ENCODE results near the gene BCAP31.

DNA sequence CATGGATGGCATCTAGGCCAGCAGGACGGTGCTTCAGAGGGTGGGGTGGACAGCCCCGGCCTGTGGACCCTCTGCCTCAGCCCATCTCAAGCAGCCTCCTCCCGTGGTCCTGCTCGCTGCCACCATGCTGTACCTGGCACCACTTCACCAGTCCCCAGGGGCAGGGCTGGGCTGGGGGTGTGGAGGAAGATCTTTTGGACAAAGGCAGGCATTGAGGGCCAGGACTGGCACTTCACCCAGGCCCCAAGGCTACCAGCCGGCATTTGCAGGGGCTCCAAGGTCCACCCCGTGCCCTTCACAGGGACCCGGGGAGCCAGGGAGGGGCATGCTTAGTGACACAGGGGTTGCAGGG is 40.6 kb upstream of the BCAP31 start:
- TF ChIP-seq, protein P1, sequence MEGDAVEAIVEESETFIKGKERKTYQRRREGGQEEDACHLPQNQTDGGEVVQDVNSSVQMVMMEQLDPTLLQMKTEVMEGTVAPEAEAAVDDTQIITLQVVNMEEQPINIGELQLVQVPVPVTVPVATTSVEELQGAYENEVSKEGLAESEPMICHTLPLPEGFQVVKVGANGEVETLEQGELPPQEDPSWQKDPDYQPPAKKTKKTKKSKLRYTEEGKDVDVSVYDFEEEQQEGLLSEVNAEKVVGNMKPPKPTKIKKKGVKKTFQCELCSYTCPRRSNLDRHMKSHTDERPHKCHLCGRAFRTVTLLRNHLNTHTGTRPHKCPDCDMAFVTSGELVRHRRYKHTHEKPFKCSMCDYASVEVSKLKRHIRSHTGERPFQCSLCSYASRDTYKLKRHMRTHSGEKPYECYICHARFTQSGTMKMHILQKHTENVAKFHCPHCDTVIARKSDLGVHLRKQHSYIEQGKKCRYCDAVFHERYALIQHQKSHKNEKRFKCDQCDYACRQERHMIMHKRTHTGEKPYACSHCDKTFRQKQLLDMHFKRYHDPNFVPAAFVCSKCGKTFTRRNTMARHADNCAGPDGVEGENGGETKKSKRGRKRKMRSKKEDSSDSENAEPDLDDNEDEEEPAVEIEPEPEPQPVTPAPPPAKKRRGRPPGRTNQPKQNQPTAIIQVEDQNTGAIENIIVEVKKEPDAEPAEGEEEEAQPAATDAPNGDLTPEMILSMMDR (IDR thresholded peaks at IDR 0.05), result no peak
- TF ChIP-seq POLR2A (IDR thresholded peaks at IDR 0.05), result no peak
